Measurements from ENCODE around the gene RSL1D1.
"Not testable (repeated sequence)": the region's sequence is repeated elsewhere in the genome, so short reads cannot be mapped to it uniquely, and the experiment has no call there.

RSL1D1 gene

DNA sequence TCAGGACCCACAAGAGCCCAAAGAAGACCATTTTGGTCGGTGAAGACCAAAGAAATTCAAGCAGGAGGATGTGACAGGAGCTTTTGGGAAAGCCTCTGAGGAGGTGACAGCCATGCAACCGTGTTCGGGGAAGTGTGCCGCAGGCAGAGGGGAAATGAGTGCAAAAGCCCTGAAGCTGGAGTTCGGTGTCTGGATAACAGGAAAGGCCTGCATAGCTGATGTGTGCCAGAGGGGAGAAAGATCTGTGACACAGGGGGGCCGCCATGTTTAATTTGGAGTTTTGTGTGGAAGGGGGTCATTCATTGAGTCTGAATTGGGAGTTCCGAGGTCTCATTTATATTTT lies 53.4 kb downstream of the RSL1D1 start:
- no peak for DNase-seq (ENCODE audit: low read depth in 2 of 2)

DNA sequence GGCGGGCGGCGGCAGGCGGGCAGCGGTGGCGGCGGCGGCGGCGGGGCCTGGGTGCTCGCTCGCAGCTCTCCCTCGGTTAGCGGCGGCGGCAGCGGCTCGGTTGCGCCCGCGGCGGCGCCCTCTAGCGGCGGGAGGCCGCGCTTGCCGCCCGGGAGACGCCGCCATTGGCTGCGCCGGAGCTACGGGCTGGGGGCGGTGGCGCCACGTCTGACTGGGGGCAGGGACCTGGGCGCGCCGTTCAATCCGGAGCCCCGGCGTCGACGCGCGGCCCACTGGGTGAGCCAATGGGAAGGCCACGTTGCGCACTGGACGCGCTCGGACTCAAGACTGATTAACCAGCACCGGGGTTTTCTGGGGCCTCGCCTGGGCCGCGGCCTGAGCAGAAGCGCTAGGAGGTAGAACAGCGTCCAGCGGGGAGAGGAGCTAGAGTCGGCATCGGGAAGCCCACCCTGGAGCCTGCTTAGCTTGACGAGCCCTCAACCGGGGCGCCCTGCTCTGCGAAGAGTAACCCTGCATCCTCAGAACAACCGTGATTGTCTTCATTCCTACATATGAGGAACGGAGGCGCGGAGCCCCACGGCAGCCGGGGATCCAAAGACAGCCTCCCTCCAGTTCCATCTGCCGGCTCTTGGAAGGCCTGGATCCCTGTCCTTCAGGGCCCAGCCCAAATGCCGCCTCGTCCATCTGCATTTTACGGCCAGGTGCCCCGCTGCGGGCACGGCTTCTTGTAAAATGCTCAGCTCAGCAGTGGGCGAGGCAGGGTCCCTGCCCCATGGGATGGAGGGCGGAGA lies 54.0 kb downstream of the RSL1D1 start, which contains the start of gene ZC3H7A:
Gene ZC3H7A, minus strand, starts transcription at position 93 of the 791 bp plus-strand sequence. CDS start 14,904 bp downstream, outside the sequence.
- peak; percentile 91 to 92 for DNase-seq (ENCODE audit: low read depth in 2 of 2)

DNA sequence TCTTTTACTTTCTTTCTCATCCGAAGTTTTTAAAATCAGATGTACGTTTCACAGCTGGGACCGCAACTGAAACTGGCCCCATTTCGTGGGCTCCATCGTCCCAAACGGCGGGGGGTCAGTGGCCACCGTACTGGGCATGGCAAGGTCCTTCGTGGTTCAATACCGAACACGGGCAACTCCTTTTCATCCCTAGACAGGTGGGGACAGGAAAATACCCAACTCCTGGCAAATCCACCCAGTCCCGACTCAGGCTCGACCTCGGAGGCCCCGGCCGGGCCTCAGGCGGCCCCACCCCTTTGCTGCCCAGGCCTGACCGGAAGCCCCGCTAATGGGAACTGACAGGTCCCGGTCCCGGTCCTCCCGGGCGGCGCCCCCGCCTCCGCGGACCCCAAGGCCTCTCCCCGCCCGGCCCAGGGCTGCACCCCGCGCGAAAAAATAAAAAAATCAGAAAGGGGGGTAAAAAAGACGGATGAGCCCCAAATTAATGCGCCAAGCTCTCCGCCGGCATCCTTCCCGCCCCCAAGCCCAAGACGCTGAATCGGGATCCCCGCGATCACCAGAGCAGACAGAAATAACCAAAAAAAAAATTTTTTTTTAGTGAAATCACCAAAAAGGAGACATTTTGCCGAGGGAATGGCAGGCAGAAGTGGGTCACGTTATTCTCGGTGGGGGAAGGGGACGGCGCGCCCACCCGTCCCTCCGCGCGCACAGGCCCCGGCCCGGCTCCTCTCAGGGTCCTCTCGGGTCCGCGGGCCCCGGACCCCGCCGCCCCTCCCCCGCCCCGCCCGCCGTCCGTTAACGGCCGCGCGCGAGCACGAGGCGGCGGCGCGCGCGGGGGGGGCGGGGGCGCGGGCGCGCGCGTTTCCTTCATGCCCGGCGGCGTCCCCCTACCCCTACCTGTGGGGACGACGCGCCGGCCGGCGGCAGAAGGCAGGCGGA lies 54.8 kb downstream of the RSL1D1 start:
- no peak for DNase-seq (ENCODE audit: low read depth in 2 of 2)

DNA sequence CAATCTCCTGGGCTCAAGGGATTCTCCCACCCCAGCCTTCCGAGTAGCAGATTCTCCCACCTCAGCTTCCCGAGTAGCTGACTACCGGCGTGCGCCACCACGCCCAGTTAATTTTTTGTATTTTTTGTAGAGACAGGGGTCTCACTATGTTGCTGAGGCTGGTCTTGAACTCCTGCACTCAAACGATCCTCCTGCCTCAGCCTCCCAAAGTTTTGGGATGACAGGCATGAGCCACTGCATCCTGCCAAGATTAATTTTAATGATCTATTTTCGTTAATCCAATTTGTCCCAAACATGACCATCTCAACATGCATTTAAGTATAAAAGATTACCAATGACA lies 55.5 kb downstream of the RSL1D1 start:
- DNase-seq (ENCODE audit: low read depth in 2 of 2), result no peak

DNA sequence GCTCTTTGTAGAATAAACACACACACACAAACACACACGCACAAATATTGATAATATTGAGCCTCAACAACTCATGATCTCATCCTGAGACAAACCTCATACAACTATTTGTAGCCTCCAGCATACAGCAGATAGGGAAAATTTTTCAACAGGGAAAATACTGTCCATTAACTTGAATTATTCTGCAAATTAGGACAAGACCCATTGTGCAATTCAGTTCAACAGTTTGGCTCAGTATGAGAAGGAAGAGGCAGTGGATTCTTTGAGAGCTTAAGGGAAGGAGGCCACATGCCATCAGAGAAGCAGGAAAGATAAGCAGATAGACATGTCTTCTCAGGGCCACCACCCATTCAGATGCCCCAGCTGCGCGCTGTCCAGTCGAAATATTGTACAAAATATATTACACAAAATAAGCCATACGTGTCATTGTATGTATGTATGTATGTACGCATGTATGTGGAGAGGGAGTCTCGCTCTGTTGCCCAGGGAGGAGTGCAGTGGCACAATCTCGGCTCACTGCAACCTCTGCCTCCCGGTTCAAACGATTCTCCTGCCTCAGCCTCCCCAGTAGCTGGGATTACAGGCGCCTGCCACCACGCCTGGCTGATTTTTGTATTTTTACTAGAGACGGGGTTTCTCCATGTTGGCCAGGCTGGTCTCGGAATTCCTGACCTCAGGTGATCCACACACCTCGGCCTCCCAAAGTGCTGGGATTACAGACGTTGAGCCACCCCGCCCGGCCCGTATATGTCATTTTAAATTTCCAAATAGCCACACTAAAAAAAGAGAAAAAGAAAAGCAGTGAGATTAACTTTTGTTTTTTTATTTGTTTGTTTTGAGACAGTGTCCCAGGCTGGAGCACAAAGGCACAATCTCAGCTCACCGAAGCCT lies 56.1 kb downstream of the RSL1D1 start:
- no peak for DNase-seq (ENCODE audit: low read depth in 2 of 2)

DNA sequence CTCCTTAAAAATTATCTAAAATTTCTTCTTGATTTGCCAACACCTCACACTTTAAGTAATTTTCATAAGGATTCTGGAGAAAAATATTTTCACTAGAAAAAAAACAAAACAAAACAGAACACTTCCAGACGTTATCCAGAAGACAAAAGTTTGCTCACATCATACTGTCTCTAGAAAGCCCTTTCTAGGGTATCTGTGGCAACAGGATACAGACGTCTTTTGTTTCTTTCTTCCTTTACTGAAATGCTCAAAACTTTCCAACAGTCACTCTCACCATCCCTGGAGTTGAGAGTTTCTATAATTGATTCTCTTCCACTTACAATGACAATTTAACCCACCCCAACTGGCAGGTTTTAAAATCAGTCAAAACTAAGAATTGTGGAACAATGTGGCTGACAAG lies 56.9 kb downstream of the RSL1D1 start:
- DNase-seq (ENCODE audit: low read depth in 2 of 2), result no peak

DNA sequence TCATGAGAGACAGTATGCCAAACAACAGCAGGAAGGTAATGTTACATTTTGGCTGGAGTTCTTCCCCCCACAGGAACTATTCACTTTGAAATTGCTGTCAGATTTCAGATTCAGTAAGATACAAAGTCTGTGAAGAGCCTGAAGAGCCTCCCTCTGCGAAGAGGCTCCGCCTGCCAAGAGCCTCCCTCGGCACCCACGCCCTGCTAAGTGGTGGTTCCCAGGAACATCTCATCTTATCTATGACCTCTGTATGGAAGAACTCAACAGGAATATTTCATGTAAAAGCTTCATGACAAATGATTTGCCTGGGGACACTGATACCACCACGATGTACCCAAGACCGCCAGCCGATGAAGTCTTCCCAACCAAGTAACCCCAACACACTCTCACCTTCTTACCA lies 57.5 kb downstream of the RSL1D1 start:
- DNase-seq (ENCODE audit: low read depth in 2 of 2), result no peak

DNA sequence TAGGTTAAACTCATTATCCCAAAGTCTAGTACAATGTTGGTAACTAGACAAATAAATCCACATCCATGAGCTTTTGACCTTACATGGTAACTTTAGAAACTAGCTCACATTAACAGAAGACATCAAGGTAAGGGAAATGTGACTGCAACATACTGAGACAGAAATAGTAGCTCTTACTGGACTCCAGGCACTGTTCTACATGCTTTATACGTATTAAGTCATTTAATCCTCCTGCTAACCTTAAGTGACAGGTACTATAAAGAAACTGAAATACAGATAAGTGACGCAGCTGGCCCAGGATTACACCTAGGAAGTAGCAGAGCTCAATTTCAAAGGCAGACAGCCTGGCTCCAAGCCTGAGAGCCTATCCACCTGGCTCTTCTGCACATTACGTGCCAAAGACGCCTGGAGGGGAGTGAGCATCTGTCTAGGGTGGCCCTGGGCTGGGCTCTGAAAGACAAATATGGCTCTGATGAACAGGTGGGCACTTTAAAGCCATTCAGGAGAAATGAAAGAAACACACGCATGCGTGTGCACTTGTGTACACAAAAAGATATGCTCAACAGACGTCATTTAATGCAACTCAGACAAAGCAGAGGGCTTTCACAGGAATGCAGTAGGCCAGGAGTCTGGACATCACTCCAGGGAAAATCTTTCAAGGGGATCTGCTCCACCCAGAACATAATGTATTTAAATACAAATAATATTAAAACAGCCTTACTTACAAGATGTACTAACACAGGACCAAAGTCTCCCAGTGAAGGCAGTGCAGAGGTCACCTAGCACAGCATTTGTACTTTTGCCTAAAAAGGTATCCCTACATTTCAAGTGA lies 58.7 kb downstream of the RSL1D1 start:
- DNase-seq (ENCODE audit: low read depth in 2 of 2), result no peak

DNA sequence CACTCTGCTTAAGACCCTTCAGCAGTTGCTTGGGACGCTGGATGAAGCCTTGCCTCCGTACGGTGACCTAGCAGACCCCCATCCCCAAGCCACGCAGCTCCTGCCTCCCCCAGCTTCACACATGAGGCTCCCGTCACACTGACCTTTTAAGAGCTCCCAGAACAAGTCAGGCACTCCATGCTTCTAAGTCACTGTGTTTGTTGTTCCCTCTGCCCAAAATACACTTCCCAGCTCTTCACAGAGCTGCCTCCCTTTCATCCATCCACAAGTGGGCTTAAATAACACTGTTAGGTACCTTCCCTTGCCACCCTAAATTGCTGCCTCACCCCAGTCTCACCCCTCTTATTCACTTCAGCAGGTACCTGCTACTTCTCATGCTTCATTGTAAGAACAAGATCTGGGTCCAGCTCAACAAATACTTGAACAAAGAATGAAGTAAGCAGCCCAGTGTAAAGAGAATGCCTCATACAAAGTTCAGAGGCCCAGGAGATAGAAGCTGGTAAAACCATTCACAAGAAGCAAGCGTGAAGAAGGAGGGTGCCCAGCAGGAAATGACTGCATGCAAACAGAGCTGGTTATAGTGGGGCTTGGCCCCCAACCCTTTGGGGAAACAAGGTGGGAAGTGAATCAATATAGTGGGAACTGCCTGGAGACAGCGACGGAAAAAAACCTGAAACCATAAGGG lies 60.1 kb downstream of the RSL1D1 start:
- DNase-seq (ENCODE audit: low read depth in 2 of 2), result no peak

DNA sequence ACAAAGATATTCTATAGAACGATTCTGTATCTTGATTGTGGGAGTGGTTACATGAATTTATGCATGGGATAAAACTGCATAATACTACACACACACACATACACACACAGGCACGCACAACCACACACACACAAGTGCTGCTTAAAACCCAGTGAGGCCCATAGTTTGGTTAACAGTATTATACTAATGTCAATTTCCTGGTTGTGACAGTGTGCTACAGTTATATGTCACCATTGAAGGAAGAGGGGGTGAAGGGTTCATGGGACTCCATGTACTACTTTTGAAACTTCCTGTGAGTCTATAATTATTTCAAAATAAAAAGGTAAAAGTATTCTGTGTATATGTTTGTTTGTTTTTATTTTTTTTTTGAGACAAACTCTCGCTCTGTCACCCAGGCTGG lies 62.4 kb downstream of the RSL1D1 start:
- no peak for DNase-seq (ENCODE audit: low read depth in 2 of 2)

DNA sequence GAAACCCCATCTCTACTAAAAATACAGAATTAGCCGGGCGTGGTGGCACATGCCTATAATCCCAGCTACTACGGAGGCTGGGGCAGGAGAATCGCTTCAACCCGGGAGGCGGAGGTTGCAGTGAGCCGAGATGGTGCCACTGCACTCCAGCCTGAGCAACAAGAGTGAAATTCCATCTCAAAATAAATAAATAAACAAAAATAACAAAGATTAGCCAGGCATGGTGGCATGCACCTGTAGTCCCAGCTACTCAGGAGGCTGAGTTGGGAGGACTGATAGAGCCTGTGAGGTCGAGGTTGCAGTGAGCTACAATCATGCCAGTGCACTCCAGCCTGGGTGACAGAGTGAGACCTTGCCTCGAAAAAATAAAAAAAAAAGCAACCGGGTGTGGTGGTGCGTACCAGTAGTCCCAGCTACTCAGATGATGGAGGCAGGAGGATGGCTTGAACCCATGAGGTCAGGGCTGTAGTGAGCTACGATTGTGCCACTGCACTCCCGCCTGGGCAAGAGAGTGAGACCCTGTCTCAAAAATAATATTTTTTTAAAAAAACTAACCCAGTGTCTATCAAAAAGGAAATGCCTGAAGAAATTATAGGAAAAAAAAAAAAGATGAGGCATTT lies 66.3 kb downstream of the RSL1D1 start:
- DNase-seq (ENCODE audit: low read depth in 2 of 2), result not testable (repeated sequence)

DNA sequence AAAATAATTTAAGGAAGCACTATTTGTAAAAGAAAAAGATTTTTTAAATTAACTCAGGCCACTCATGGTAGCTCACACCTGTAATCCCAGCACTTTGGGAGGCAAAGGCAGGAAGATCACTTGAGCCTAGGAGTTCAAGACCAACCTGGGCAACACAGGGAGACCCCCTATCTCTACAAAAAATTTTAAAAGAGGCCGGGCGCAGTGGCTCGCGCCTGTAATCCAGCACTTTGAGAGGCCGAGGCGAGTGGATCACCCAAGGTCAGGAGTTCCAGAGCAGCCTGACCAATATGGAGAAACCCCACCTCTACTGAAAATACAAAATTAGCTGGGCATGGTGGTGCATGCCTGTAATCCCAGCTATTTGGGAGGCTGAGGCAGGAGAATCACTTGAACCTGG lies 67.0 kb downstream of the RSL1D1 start:
- not testable (repeated sequence) for DNase-seq (ENCODE audit: low read depth in 2 of 2)

DNA sequence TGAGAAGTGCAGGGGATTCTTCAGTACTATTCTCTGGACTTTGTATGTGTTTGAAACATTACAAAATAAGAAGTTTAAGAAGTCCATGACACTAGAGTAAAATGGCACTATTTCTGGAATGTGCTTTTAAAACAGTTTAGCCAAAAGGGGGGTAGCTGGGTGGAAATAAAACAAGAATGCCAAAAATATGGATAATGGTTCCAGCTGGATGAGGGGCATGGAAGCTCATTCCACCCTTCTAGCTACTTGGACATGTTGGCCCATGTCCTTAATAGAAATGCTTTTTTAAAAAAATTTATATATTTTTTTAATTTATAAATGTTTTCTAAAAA lies 67.3 kb downstream of the RSL1D1 start:
- no peak for DNase-seq (ENCODE audit: low read depth in 2 of 2)
